Measurements from ENCODE around the gene CACNA1D. TPM values are rescaled to one million over a fixed set of nuclear protein-coding genes. Genes with fewer than 3 reads are reported as not detected.

Gene CACNA1D
- total RNA-seq, 1 donor from 2014 or later, result 2.8 TPM

DNA sequence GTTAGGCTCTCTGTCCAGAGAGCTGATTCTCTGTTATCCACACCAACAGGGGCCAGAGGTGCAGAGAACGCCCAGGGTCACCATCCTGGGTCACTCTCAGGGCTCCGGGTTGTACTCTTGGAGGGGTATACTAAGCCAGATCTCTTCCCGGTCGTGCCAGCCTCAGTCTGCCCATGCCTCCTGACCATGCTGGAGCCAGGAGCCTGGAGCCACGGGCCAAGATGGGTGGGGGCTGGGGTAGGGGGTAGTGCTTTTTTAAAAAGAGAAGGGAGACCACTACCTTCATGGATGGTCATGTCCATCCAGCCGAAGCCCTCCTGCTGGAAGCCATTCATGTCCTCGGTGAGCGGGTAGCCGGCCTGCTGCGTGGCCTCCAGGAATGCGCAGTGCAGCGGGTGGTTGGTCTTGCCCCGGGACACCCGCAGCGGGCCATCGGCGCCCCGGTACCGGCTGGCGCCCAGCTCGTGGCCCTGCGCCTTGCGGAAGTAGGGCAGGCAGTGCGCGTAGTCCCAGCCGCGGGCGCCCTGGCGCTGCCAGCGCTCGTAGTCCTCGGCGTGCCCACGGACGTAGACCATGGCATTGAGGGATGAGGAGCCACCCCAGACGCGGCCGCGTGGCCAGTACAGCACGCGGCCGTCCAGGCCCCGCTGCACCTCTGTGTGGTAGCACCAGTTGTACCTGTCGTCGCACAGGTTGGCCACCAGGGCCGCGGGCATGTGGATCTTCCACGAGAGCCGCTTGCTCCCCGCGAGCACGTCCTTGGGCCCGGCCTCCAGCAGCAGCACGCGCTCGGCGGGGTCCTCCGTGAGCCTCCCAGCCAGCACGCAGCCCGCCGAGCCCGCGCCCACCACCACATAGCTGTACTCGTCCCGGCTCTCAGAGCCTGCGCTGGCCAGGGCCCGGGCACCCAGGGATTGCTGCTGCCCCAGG, 328.9 kb downstream of the CACNA1D start:
- Mint-ChIP-seq H3K4me1 (peaks cover 7% of the 10 kb centered on the region), H3K27me3 (ENCODE audit: low read depth) (no peaks in the 10 kb centered on the region), H3K36me3 (no peaks in the 10 kb centered on the region), H3K4me3 (no peak overlapping the region), H3K27ac (no peak overlapping the region), H3K9me3 (no peaks in the 10 kb centered on the region)
- TF ChIP-seq, protein P1, sequence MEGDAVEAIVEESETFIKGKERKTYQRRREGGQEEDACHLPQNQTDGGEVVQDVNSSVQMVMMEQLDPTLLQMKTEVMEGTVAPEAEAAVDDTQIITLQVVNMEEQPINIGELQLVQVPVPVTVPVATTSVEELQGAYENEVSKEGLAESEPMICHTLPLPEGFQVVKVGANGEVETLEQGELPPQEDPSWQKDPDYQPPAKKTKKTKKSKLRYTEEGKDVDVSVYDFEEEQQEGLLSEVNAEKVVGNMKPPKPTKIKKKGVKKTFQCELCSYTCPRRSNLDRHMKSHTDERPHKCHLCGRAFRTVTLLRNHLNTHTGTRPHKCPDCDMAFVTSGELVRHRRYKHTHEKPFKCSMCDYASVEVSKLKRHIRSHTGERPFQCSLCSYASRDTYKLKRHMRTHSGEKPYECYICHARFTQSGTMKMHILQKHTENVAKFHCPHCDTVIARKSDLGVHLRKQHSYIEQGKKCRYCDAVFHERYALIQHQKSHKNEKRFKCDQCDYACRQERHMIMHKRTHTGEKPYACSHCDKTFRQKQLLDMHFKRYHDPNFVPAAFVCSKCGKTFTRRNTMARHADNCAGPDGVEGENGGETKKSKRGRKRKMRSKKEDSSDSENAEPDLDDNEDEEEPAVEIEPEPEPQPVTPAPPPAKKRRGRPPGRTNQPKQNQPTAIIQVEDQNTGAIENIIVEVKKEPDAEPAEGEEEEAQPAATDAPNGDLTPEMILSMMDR (IDR thresholded peaks at IDR 0.05; ENCODE audit: unreplicated experiment), result peak; percentile 41
- no peak for DNase-seq (ENCODE audit: low spot score in 2 of 2, unreplicated experiment in 2 of 2)

- H3K4me1 Mint-ChIP-seq, result peaks cover 7% of the 10 kb centered on the region
- TF ChIP-seq, protein P1 (IDR thresholded peaks at IDR 0.05; ENCODE audit: unreplicated experiment), result no peak
- H3K4me3 Mint-ChIP-seq, result no peak overlapping the region
- no peaks in the 10 kb centered on the region for H3K36me3 Mint-ChIP-seq
- H3K27me3 Mint-ChIP-seq (ENCODE audit: low read depth), result no peaks in the 10 kb centered on the region
- no peaks in the 10 kb centered on the region for H3K9me3 Mint-ChIP-seq
- H3K27ac Mint-ChIP-seq, result no peak overlapping the region
- no peak for DNase-seq (ENCODE audit: low spot score in 2 of 2, unreplicated experiment in 2 of 2)
Measured at GRCh38 chr3:53823956-53824657, 329.7 kb downstream of the CACNA1D start.

DNA sequence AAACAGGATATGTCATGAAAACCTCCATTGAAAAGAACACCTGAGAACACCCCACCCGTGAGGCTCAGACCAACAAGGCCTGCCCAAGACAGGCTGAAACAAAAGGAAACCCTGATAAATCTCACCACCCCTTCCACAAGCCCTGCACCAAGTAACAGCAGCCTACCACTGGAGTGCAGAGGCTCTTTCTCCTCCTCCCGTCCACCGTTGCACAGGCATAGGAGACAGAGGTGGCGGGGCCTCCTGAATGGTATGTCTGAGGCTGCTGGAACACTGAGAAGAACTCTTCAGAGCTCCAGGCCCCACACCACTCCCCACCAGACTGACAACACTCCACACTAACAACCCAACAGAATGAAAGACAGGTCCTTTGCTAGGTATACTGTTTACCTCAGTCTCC, 330.4 kb downstream of the CACNA1D start:
- H3K27ac Mint-ChIP-seq, result no peak overlapping the region

DNA sequence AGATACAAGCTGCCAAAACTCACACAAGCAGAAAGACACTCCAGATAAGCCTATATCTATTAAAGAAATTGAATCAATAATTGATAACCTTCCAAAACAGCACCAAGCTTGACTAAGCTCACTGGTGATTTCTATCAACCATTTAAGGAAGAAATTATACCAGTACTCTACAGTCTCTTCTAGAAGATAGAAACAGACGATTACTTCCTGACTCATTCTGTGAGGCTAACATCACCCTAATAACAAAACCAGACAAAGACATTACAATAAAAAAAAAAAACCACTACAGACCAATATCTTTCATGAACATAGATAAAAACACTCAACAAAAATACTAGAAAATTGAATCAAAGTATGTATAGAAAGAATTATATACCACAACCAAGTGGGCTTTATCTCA, 331.6 kb downstream of the CACNA1D start:
- Mint-ChIP-seq H3K27ac (no peak overlapping the region), H3K4me3 (no peak overlapping the region), H3K4me1 (peaks cover 7% of the 10 kb centered on the region), H3K27me3 (ENCODE audit: low read depth) (no peaks in the 10 kb centered on the region), H3K9me3 (no peaks in the 10 kb centered on the region), H3K36me3 (no peaks in the 10 kb centered on the region)
- TF ChIP-seq, protein P1 (IDR thresholded peaks at IDR 0.05; ENCODE audit: unreplicated experiment), result no peak
- DNase-seq (ENCODE audit: low spot score in 2 of 2, unreplicated experiment in 2 of 2), result no peak

More for the DNA sequence above, 330.4 kb downstream of the CACNA1D start:
- Mint-ChIP-seq H3K36me3 (no peaks in the 10 kb centered on the region), H3K9me3 (no peaks in the 10 kb centered on the region), H3K4me3 (no peak overlapping the region), H3K4me1 (peaks cover 7% of the 10 kb centered on the region), H3K27me3 (ENCODE audit: low read depth) (no peaks in the 10 kb centered on the region)
- DNase-seq (ENCODE audit: low spot score in 2 of 2, unreplicated experiment in 2 of 2), result no peak
- TF ChIP-seq, protein P1 (IDR thresholded peaks at IDR 0.05; ENCODE audit: unreplicated experiment), result no peak

DNA sequence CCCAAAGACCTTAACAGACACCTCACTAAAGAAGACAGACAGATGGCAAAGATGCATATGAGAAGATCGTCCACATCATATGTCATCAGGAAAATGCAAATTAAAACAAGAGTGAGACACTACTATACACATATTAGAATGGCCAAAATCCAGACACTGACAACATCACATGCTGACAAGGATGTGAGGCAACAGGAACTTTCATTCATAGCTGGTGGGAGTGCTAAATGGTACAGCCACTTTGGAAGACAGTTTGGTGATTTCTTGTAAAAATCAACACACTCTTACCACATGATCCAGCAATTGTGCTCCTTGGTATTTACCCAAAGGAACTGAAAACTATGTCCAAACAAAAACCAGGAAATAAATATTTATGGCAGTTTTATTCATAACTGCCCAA, 334.2 kb downstream of the CACNA1D start:
- H3K4me1 Mint-ChIP-seq, result peaks cover 7% of the 10 kb centered on the region
- H3K27ac Mint-ChIP-seq, result no peak overlapping the region
- H3K27me3 Mint-ChIP-seq (ENCODE audit: low read depth), result no peaks in the 10 kb centered on the region
- DNase-seq (ENCODE audit: low spot score in 2 of 2, unreplicated experiment in 2 of 2), result no peak
- TF ChIP-seq, protein P1 (IDR thresholded peaks at IDR 0.05; ENCODE audit: unreplicated experiment), result no peak
- no peaks in the 10 kb centered on the region for H3K9me3 Mint-ChIP-seq
- H3K4me3 Mint-ChIP-seq, result no peak overlapping the region
- H3K36me3 Mint-ChIP-seq, result no peaks in the 10 kb centered on the region
